GM18873 (cell line): Measurements from ENCODE around the gene PRDM16.

ENCODE experiments used
- ATAC-seq: cut with Tn5 transposase; IDR thresholded peaks from one replicate; pipeline ENCODE4 v1.9.1; 2021; ENCODE audit warnings: mild to moderate bottlenecking, moderate library complexity, moderate number of reproducible peaks; ENCODE audit not compliant: unreplicated experiment, low FRiP score

The PRDM16 gene

GRCh38 chr1:3393987-3394920 lies 325.3 kb downstream of the PRDM16 start:
- no peak for ATAC-seq

- no peak for ATAC-seq
Observed at GRCh38 chr1:3396411-3396810, 327.4 kb downstream of the PRDM16 start.

- no peak for ATAC-seq
Observed at GRCh38 chr1:3397311-3397710, 328.3 kb downstream of the PRDM16 start.

GRCh38 chr1:3398396-3399140 lies 329.6 kb downstream of the PRDM16 start:
- ATAC-seq = no peak

GRCh38 chr1:3399732-3400131 lies 330.7 kb downstream of the PRDM16 start:
- ATAC-seq = no peak

- ATAC-seq = no peak
Observed at GRCh38 chr1:3401585-3402257, 332.7 kb downstream of the PRDM16 start.

GRCh38 chr1:3402258-3403010 lies 333.4 kb downstream of the PRDM16 start:
- ATAC-seq = no peak

- ATAC-seq = no peak
Observed at GRCh38 chr1:3403011-3403345, 334.0 kb downstream of the PRDM16 start.

GRCh38 chr1:3403388-3404231 lies 334.6 kb downstream of the PRDM16 start:
- no peak for ATAC-seq

- ATAC-seq = no peak
Observed at GRCh38 chr1:3404301-3404700, 335.3 kb downstream of the PRDM16 start.

GRCh38 chr1:3404801-3405200 lies 335.8 kb downstream of the PRDM16 start:
- no peak for ATAC-seq

- no peak for ATAC-seq
Observed at GRCh38 chr1:3405491-3405890, 336.5 kb downstream of the PRDM16 start.

GRCh38 chr1:3405974-3406867 lies 337.2 kb downstream of the PRDM16 start:
- no peak for ATAC-seq

GRCh38 chr1:3407021-3407420 lies 338.0 kb downstream of the PRDM16 start:
- ATAC-seq = no peak

- no peak for ATAC-seq
Observed at GRCh38 chr1:3408751-3409266, 339.8 kb downstream of the PRDM16 start.

GRCh38 chr1:3409366-3410141 lies 340.6 kb downstream of the PRDM16 start:
- ATAC-seq = no peak

- ATAC-seq = no peak
Observed at GRCh38 chr1:3410142-3410925, 341.3 kb downstream of the PRDM16 start.
